ENCODE measurements around the gene HELB.

- TF ChIP-seq CTCF (IDR thresholded peaks at IDR 0.05): no peak
- no peak for TF ChIP-seq ZFX (IDR thresholded peaks at IDR 0.05; ENCODE audit: borderline replicate concordance)
These were observed 27.6 kb downstream of the HELB start for GRCh38 chr12:66329941-66330340.
